Measurements from ENCODE around the gene GPHN.

DNA sequence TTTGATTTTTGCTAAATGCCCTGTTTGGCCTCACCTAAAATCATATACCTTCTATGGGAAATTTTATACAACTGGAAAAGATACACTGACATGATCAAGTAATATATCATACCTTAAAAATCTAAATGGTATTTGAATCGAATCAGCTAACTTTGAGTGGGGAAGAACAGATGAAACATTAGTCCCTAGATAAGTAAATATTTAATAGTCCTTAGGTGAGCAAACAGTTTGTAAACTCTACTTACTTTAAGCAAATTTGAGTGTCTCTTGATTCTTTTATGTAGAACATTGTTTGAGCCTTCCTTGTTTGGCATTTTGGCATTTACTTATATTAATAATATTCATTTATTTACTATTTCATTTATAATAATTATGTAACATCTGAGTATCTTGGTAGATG is 485.6 kb downstream of the GPHN start:
- TF ChIP-seq EP300 (IDR thresholded peaks at IDR 0.05; ENCODE audit: borderline replicate concordance) (no peak), YY1 (IDR thresholded peaks at IDR 0.05; ENCODE audit: low read depth) (no peak), TAF1 (IDR thresholded peaks at IDR 0.05; ENCODE audit: low read depth) (no peak), CEBPB (IDR thresholded peaks at IDR 0.05) (no peak), ZBTB7A (IDR thresholded peaks at IDR 0.05; ENCODE audit: low read depth) (no peak), FOXM1 (IDR thresholded peaks at IDR 0.05; ENCODE audit: borderline replicate concordance, low read depth) (no peak), RAD21 (IDR thresholded peaks at IDR 0.05; ENCODE audit: low read depth) (no peak), TCF12 (IDR thresholded peaks at IDR 0.05; ENCODE audit: low read depth) (no peak)
- TF ChIP-seq, protein P1, sequence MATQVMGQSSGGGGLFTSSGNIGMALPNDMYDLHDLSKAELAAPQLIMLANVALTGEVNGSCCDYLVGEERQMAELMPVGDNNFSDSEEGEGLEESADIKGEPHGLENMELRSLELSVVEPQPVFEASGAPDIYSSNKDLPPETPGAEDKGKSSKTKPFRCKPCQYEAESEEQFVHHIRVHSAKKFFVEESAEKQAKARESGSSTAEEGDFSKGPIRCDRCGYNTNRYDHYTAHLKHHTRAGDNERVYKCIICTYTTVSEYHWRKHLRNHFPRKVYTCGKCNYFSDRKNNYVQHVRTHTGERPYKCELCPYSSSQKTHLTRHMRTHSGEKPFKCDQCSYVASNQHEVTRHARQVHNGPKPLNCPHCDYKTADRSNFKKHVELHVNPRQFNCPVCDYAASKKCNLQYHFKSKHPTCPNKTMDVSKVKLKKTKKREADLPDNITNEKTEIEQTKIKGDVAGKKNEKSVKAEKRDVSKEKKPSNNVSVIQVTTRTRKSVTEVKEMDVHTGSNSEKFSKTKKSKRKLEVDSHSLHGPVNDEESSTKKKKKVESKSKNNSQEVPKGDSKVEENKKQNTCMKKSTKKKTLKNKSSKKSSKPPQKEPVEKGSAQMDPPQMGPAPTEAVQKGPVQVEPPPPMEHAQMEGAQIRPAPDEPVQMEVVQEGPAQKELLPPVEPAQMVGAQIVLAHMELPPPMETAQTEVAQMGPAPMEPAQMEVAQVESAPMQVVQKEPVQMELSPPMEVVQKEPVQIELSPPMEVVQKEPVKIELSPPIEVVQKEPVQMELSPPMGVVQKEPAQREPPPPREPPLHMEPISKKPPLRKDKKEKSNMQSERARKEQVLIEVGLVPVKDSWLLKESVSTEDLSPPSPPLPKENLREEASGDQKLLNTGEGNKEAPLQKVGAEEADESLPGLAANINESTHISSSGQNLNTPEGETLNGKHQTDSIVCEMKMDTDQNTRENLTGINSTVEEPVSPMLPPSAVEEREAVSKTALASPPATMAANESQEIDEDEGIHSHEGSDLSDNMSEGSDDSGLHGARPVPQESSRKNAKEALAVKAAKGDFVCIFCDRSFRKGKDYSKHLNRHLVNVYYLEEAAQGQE (IDR thresholded peaks at IDR 0.05; ENCODE audit: low read depth), result no peak
- TF ChIP-seq, protein P2, sequence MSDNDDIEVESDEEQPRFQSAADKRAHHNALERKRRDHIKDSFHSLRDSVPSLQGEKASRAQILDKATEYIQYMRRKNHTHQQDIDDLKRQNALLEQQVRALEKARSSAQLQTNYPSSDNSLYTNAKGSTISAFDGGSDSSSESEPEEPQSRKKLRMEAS (IDR thresholded peaks at IDR 0.05), result no peak
- TF ChIP-seq, protein P3, sequence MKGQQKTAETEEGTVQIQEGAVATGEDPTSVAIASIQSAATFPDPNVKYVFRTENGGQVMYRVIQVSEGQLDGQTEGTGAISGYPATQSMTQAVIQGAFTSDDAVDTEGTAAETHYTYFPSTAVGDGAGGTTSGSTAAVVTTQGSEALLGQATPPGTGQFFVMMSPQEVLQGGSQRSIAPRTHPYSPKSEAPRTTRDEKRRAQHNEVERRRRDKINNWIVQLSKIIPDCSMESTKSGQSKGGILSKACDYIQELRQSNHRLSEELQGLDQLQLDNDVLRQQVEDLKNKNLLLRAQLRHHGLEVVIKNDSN (IDR thresholded peaks at IDR 0.05), result no peak

Data from Ishikawa (cell line).